Mesenchymal stem cell (in vitro differentiated cells and primary cell): ENCODE results near the gene IGSF21.

Experiments
- DNase-seq: peaks from one replicate; pipeline ENCODE4 v3.0.0-alpha.2; 2013
- H2AFZ ChIP-seq: one replicate; pipeline ENCODE4 v1.6.1; 2013; ENCODE audit warnings: low read depth, mild to moderate bottlenecking, control low read depth, inconsistent platforms, low read length, moderate library complexity
- H2AK5ac ChIP-seq: 2 replicates; pipeline ENCODE4 v1.6.1; 2013; ENCODE audit warnings: low read length, moderate library complexity, mild to moderate bottlenecking, inconsistent platforms; ENCODE audit not compliant: severe bottlenecking
- H2BK120ac ChIP-seq: one replicate; pipeline ENCODE4 v1.6.1; 2013; ENCODE audit warnings: low read depth, mild to moderate bottlenecking, inconsistent platforms, low read length, moderate library complexity
- H2BK12ac ChIP-seq, 2 experiments: one replicate each; pipeline ENCODE4 v1.6.1; 2013; ENCODE audit warnings: inconsistent platforms in 2 of 2, low read length in 2 of 2, mild to moderate bottlenecking in 2 of 2, moderate library complexity in 2 of 2, control low read depth in 1 of 2
- H2BK15ac ChIP-seq: one replicate; pipeline ENCODE4 v1.6.1; 2013; ENCODE audit warnings: mild to moderate bottlenecking, low read depth, inconsistent platforms; ENCODE audit not compliant: poor library complexity, severe bottlenecking
- H2BK5ac ChIP-seq: 2 replicates; pipeline ENCODE4 v1.6.1; 2013; ENCODE audit warnings: low read depth, mild to moderate bottlenecking, low read length, control low read depth, inconsistent platforms; ENCODE audit not compliant: poor library complexity, severe bottlenecking
- H3K14ac ChIP-seq, 2 experiments: one replicate each; pipeline ENCODE4 v1.6.1; 2013; ENCODE audit warnings: inconsistent platforms in 2 of 2, low read length in 2 of 2, control low read depth in 1 of 2, mild to moderate bottlenecking in 1 of 2, moderate library complexity in 1 of 2
- H3K18ac ChIP-seq, 2 experiments: one replicate each; pipeline ENCODE4 v1.6.1; 2013; ENCODE audit warnings: inconsistent platforms in 2 of 2, low read length in 2 of 2, control low read depth in 1 of 2, low read depth in 1 of 2, mild to moderate bottlenecking in 1 of 2
- H3K23ac ChIP-seq, 2 experiments: one replicate each; pipeline ENCODE4 v1.6.1; 2013; ENCODE audit warnings: inconsistent platforms in 2 of 2, low read length in 2 of 2, mild to moderate bottlenecking in 2 of 2, moderate library complexity in 2 of 2, control low read depth in 1 of 2
- H3K27ac ChIP-seq: 2 replicates; pipeline ENCODE4 v1.5.1; 2013; ENCODE audit warnings: mild to moderate bottlenecking, moderate library complexity, low read length, control low read depth, inconsistent platforms; ENCODE audit not compliant: poor library complexity, severe bottlenecking
- H3K27me3 ChIP-seq, 2 experiments: 2 replicates each; pipeline versions ENCODE4 v1.6.1 to v1.7.0; 2013; ENCODE audit warnings: low read length in 2 of 2, mild to moderate bottlenecking in 2 of 2, moderate library complexity in 2 of 2, control low read depth in 1 of 2, inconsistent platforms in 1 of 2; ENCODE audit not compliant: control insufficient read depth in 1 of 2, insufficient read depth in 1 of 2
- H3K36me3 ChIP-seq, 2 experiments: 2 replicates each; pipeline versions ENCODE4 v1.6.1 to v1.7.0; 2013; ENCODE audit warnings: low read length in 2 of 2, control low read depth in 1 of 2, inconsistent platforms in 1 of 2, low read depth in 1 of 2, mild to moderate bottlenecking in 1 of 2; ENCODE audit not compliant: insufficient read depth in 2 of 2, control insufficient read depth in 1 of 2
- H3K4ac ChIP-seq, 2 experiments: one replicate each; pipeline ENCODE4 v1.6.1; 2013; ENCODE audit warnings: inconsistent platforms in 2 of 2, low read length in 2 of 2, mild to moderate bottlenecking in 2 of 2, moderate library complexity in 2 of 2, control low read depth in 1 of 2, low read depth in 1 of 2
- H3K4me1 ChIP-seq: 2 replicates; pipeline ENCODE4 v1.6.1; 2013; ENCODE audit warnings: low read depth, low read length, control low read depth; ENCODE audit not compliant: control insufficient read depth, insufficient read depth
- H3K4me2 ChIP-seq: 2 replicates; pipeline ENCODE4 v1.6.1; 2013; ENCODE audit warnings: low read length, mild to moderate bottlenecking, inconsistent platforms; ENCODE audit not compliant: poor library complexity, severe bottlenecking
- H3K4me3 ChIP-seq, 2 experiments: 2 replicates each; pipeline versions ENCODE4 v1.5.1 to v1.7.0; 2013; ENCODE audit warnings: low read length in 2 of 2, mild to moderate bottlenecking in 2 of 2, control low read depth in 1 of 2, low read depth in 1 of 2; ENCODE audit not compliant: insufficient read depth in 1 of 2
- H3K79me1 ChIP-seq: replicated peaks from 2 replicates; pipeline ENCODE4 v1.6.1; 2013; ENCODE audit warnings: mild to moderate bottlenecking, control low read depth, low read length, inconsistent platforms; ENCODE audit not compliant: poor library complexity, severe bottlenecking
- H3K9ac ChIP-seq: 2 replicates; pipeline ENCODE4 v1.7.0; 2013; ENCODE audit warnings: mild to moderate bottlenecking, low read length, moderate library complexity
- H3K9me3 ChIP-seq: 2 replicates; pipeline ENCODE4 v1.7.0; 2013; ENCODE audit warnings: mild to moderate bottlenecking, low read length; ENCODE audit not compliant: control insufficient read depth
- H4K8ac ChIP-seq: one replicate; pipeline ENCODE4 v1.6.1; 2013; ENCODE audit warnings: inconsistent platforms, mild to moderate bottlenecking, low read length, moderate library complexity
- H4K91ac ChIP-seq: one replicate; pipeline ENCODE4 v1.6.1; 2013; ENCODE audit warnings: mild to moderate bottlenecking, low read length, inconsistent platforms
- WGBS: methylation state at CpG from one replicate; pipeline ENCODE4 v1.1.7; 2013; ENCODE audit warnings: mixed read lengths; 5-methylcytosine and 5-hydroxymethylcytosine counted together

IGSF21 gene

GRCh38 chr1:18145851-18146618, 38.4 kb downstream of the IGSF21 start:
- Histone ChIP-seq H3K4me2 (no peak overlapping the region), H2BK12ac (no peak overlapping the region), H4K91ac (no peak overlapping the region), H4K8ac (no peak overlapping the region), H3K9me3 (no peaks in the 10 kb centered on the region), H3K23ac (no peak overlapping the region), H3K18ac (no peak overlapping the region), H3K9ac (no peak overlapping the region), H3K36me3 (no peaks in the 10 kb centered on the region), H2BK15ac (no peak overlapping the region), H2BK120ac (no peak overlapping the region), H3K4me3 (no peak overlapping the region), H2BK5ac (no peak overlapping the region), H3K4me1 (no peaks in the 10 kb centered on the region), H3K14ac (no peak overlapping the region), H3K27ac (no peak overlapping the region), H2AK5ac (no peak overlapping the region), H3K79me1 (no peaks in the 10 kb centered on the region), H2AFZ (no peak overlapping the region), H3K4ac (no peak overlapping the region), H3K27me3 (peaks cover 0 to 20% of the 10 kb centered on the region in 2 experiments)
- no peak for DNase-seq
- 73% methylated on average over 7 of the region's 8 CpGs for WGBS

DNA sequence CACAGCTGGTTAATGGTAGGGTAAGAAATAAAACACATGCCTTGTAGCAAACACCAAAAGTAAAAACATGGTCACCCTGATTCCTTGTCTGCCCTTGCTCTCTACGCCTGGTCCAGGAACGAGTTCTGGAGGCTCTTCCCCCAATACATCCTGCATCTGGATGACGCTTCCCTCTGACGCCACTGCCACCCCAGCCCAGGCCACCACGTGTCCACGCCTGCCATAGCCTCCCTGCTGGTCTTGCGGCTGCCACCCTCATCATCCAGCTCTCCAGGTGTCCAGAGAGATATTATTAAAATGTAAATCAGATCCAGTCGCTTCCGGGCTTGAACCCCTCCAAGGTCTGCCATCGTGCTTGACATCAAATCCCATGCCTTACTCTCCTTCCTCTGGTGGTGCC, 39.3 kb downstream of the IGSF21 start:
- Histone ChIP-seq H3K4me2 (no peak overlapping the region), H3K4me1 (no peaks in the 10 kb centered on the region), H3K4me3 (no peak overlapping the region), H2AFZ (no peak overlapping the region), H3K4ac (no peak overlapping the region), H3K9ac (no peak overlapping the region), H2BK5ac (no peak overlapping the region), H2BK120ac (no peak overlapping the region), H3K23ac (no peak overlapping the region), H3K27me3 (peaks cover 0 to 22% of the 10 kb centered on the region in 2 experiments), H3K18ac (no peak overlapping the region), H3K79me1 (no peaks in the 10 kb centered on the region), H4K8ac (no peak overlapping the region), H3K9me3 (no peaks in the 10 kb centered on the region), H2BK12ac (no peak overlapping the region), H2BK15ac (no peak overlapping the region), H3K36me3 (no peaks in the 10 kb centered on the region), H2AK5ac (no peak overlapping the region), H3K27ac (no peak overlapping the region), H4K91ac (no peak overlapping the region), H3K14ac (no peak overlapping the region)
- WGBS, result 78% methylated on average over 10 of the region's 10 CpGs
- DNase-seq, result no peak

DNA sequence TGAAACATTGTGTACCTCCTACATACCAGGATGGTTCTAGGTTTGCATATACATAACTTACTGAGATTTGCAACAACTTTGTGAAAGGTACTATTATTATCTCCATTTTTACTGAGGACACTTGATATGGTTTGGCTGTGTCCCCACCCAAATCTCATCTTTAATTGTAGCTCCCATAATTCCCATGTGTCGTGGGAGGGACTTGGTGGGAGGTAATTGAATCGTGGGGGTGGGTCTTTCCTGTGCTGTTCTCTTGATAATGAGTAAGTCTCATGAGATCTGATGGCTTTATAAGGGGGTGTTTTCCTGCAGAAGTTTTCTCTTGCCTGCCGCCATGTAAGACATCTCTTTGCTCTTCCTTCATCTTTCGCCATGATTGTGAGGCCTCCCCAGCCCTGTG, 40.1 kb downstream of the IGSF21 start:
- no peak for DNase-seq
- no peak overlapping the region for H3K23ac ChIP-seq
- no peak overlapping the region for H3K4ac ChIP-seq
- no peak overlapping the region for H2BK120ac ChIP-seq
- no peak overlapping the region for H4K8ac ChIP-seq
- WGBS, result 86% methylated on average over 4 of the region's 4 CpGs
- H3K4me2 ChIP-seq, result no peak overlapping the region
- H3K9ac ChIP-seq, result no peak overlapping the region
- H3K9me3 ChIP-seq, result no peaks in the 10 kb centered on the region
- H3K4me3 ChIP-seq, result no peak overlapping the region
- no peak overlapping the region for H3K27ac ChIP-seq
- H3K79me1 ChIP-seq, result no peaks in the 10 kb centered on the region
- H3K14ac ChIP-seq, result no peak overlapping the region
- H3K18ac ChIP-seq, result no peak overlapping the region
- peaks cover 0 to 30% of the 10 kb centered on the region in 2 experiments for H3K27me3 ChIP-seq
- no peak overlapping the region for H2BK5ac ChIP-seq
- H2AFZ ChIP-seq, result no peak overlapping the region
- H3K4me1 ChIP-seq, result no peaks in the 10 kb centered on the region
- H3K36me3 ChIP-seq, result no peaks in the 10 kb centered on the region
- H2BK12ac ChIP-seq, result no peak overlapping the region
- H2BK15ac ChIP-seq, result no peak overlapping the region
- no peak overlapping the region for H4K91ac ChIP-seq
- no peak overlapping the region for H2AK5ac ChIP-seq

- no peak overlapping the region for H4K8ac ChIP-seq
- H2AK5ac ChIP-seq, result no peak overlapping the region
- H2BK5ac ChIP-seq, result no peak overlapping the region
- H3K79me1 ChIP-seq, result no peaks in the 10 kb centered on the region
- no peak overlapping the region for H3K4ac ChIP-seq
- H3K23ac ChIP-seq, result no peak overlapping the region
- H3K4me1 ChIP-seq, result no peaks in the 10 kb centered on the region
- no peaks in the 10 kb centered on the region for H3K36me3 ChIP-seq
- no peak overlapping the region for H2BK12ac ChIP-seq
- no peak overlapping the region for H3K27ac ChIP-seq
- H2BK120ac ChIP-seq, result no peak overlapping the region
- H3K4me3 ChIP-seq, result no peak overlapping the region
- H3K9me3 ChIP-seq, result no peaks in the 10 kb centered on the region
- no peak overlapping the region for H3K14ac ChIP-seq
- H3K4me2 ChIP-seq, result no peak overlapping the region
- H3K9ac ChIP-seq, result no peak overlapping the region
- no peak overlapping the region for H2AFZ ChIP-seq
- 77% methylated on average over 3 of the region's 5 CpGs for WGBS
- no peak overlapping the region for H2BK15ac ChIP-seq
- peaks cover 0 to 34% of the 10 kb centered on the region in 2 experiments for H3K27me3 ChIP-seq
- H3K18ac ChIP-seq, result no peak overlapping the region
- no peak for DNase-seq
- H4K91ac ChIP-seq, result no peak overlapping the region
These were observed 40.9 kb downstream of the IGSF21 start for GRCh38 chr1:18148461-18148860.
